ENCODE results near the gene PRDM16.

PRDM16 gene

GRCh38 chr1:3141129-3141528 is 72.1 kb downstream of the PRDM16 start:
- no peak overlapping the region for H3K4me3 ChIP-seq (ENCODE audit: low read length)
- peaks cover 42% of the 10 kb centered on the region for H3K27me3 ChIP-seq (ENCODE audit: insufficient read depth, low read length)
- H2AFZ ChIP-seq (ENCODE audit: low read depth, low read length), result no peak overlapping the region
- H3K9me3 ChIP-seq (ENCODE audit: low read length), result no peaks in the 10 kb centered on the region
- H3K36me3 ChIP-seq (ENCODE audit: insufficient read depth, low read length), result no peaks in the 10 kb centered on the region
- H3K4me1 ChIP-seq (ENCODE audit: insufficient read depth, low read length), result peaks cover 16% of the 10 kb centered on the region

GRCh38 chr1:3141836-3142235 is 72.8 kb downstream of the PRDM16 start:
- H2AFZ ChIP-seq (ENCODE audit: low read depth, low read length), result no peak overlapping the region
- H3K9me3 ChIP-seq (ENCODE audit: low read length), result no peaks in the 10 kb centered on the region
- peaks cover 42% of the 10 kb centered on the region for H3K27me3 ChIP-seq (ENCODE audit: insufficient read depth, low read length)
- H3K4me1 ChIP-seq (ENCODE audit: insufficient read depth, low read length), result peaks cover 16% of the 10 kb centered on the region
- H3K36me3 ChIP-seq (ENCODE audit: insufficient read depth, low read length), result no peaks in the 10 kb centered on the region
- H3K4me3 ChIP-seq (ENCODE audit: low read length), result no peak overlapping the region

GRCh38 chr1:3142236-3142635 is 73.2 kb downstream of the PRDM16 start:
- Histone ChIP-seq H2AFZ (ENCODE audit: low read depth, low read length) (no peak overlapping the region), H3K4me1 (ENCODE audit: insufficient read depth, low read length) (peaks cover 16% of the 10 kb centered on the region), H3K9me3 (ENCODE audit: low read length) (no peaks in the 10 kb centered on the region), H3K27me3 (ENCODE audit: insufficient read depth, low read length) (peaks cover 42% of the 10 kb centered on the region), H3K4me3 (ENCODE audit: low read length) (no peak overlapping the region), H3K36me3 (ENCODE audit: insufficient read depth, low read length) (no peaks in the 10 kb centered on the region)

DNA sequence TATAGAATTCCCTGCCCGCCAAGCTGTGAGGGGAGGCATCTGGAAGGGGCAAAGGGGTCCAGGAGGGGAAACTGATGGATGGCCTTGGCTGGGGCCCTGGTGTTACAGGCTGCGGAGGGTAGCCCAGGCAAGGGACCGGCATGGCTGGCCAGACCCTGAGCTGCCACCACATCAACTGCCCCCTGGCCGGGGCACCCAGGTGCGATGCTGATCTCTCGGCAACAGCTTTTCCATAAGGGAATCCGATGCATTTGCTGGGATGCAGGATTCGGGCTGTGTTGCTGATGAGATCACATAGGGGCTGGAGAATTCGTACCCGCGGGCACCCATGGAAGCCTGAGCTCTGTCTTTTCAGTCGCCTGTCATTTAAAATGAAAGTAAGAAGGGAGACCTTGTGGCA is 73.7 kb downstream of the PRDM16 start:
- H3K4me1 ChIP-seq (ENCODE audit: insufficient read depth, low read length), result peaks cover 16% of the 10 kb centered on the region
- H3K4me3 ChIP-seq (ENCODE audit: low read length), result no peak overlapping the region
- no peak overlapping the region for H2AFZ ChIP-seq (ENCODE audit: low read depth, low read length)
- H3K27me3 ChIP-seq (ENCODE audit: insufficient read depth, low read length), result peaks cover 37% of the 10 kb centered on the region
- H3K9me3 ChIP-seq (ENCODE audit: low read length), result no peaks in the 10 kb centered on the region
- H3K36me3 ChIP-seq (ENCODE audit: insufficient read depth, low read length), result no peaks in the 10 kb centered on the region

DNA sequence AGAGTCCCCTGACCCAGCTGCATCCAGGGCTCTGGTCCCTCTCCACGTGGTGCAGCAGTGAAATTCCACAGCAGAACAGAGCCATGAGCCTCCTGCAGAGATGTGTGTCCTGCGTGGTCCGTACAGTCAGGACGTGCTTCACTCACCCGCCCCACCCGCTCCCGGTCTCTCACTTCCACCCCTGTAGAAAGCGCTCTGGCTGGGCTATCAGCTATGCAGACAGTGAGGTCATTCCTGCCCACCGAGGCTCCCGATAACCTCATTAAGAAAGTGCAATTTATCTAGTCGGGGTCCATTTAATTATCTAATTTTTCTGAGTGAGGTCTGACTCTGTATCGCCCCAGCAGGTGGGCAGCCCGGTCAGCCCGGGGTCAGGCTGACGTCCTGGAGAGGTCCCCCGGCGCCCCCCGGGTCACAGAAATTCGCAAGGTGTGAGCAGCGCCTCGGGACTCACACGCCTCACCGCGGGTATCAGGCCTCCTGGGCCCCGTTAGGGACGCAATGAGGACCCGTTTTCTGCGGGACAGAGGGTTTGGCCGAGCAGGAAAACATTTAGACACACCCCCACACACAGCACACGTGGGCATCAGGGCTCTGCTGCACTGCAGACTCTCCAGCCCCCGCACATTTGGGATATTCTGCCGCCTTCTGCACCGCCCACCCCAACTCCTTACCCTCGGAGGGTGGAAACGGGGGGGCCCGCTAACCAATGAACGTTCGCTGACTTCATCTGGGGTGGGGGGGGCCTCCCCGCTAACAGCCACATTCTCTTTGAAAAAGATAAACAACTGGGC is 76.7 kb downstream of the PRDM16 start:
- H3K36me3 ChIP-seq (ENCODE audit: insufficient read depth, low read length), result no peaks in the 10 kb centered on the region
- H2AFZ ChIP-seq (ENCODE audit: low read depth, low read length), result no peak overlapping the region
- H3K4me1 ChIP-seq (ENCODE audit: insufficient read depth, low read length), result peaks cover 6% of the 10 kb centered on the region
- H3K27me3 ChIP-seq (ENCODE audit: insufficient read depth, low read length), result peaks cover 15% of the 10 kb centered on the region
- H3K4me3 ChIP-seq (ENCODE audit: low read length), result no peak overlapping the region
- H3K9me3 ChIP-seq (ENCODE audit: low read length), result no peaks in the 10 kb centered on the region

DNA sequence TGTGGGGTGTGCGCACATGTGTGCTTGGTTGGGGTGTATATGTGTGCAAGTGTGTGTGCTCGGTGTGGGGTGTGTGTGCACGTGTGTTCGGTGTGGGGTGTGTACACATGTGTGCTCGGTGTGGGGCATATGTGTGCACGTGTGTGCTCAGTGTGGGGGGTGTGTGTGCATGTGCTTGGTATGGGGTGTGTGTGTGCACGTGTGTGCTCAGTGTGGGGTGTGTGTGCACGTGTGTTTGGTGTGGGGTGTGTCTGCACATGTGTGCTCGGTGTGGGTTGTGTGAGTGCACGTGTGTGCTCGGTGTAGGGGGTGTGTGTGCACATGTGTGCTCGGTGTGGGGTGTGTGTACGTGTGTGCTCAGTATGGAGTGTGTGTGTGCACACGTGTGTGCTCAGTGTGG is 77.5 kb downstream of the PRDM16 start:
- no peaks in the 10 kb centered on the region for H3K9me3 ChIP-seq (ENCODE audit: low read length)
- peaks cover 10% of the 10 kb centered on the region for H3K27me3 ChIP-seq (ENCODE audit: insufficient read depth, low read length)
- peaks cover 6% of the 10 kb centered on the region for H3K4me1 ChIP-seq (ENCODE audit: insufficient read depth, low read length)
- H3K36me3 ChIP-seq (ENCODE audit: insufficient read depth, low read length), result no peaks in the 10 kb centered on the region
- no peak overlapping the region for H3K4me3 ChIP-seq (ENCODE audit: low read length)
- H2AFZ ChIP-seq (ENCODE audit: low read depth, low read length), result no peak overlapping the region

- Histone ChIP-seq H3K4me3 (ENCODE audit: low read length) (no peak overlapping the region), H3K27me3 (ENCODE audit: insufficient read depth, low read length) (peaks cover 11% of the 10 kb centered on the region), H3K36me3 (ENCODE audit: insufficient read depth, low read length) (no peaks in the 10 kb centered on the region), H3K4me1 (ENCODE audit: insufficient read depth, low read length) (peaks cover 5% of the 10 kb centered on the region), H2AFZ (ENCODE audit: low read depth, low read length) (no peak overlapping the region), H3K9me3 (ENCODE audit: low read length) (no peaks in the 10 kb centered on the region)
Measured at GRCh38 chr1:3146907-3147306, 77.9 kb downstream of the PRDM16 start.

DNA sequence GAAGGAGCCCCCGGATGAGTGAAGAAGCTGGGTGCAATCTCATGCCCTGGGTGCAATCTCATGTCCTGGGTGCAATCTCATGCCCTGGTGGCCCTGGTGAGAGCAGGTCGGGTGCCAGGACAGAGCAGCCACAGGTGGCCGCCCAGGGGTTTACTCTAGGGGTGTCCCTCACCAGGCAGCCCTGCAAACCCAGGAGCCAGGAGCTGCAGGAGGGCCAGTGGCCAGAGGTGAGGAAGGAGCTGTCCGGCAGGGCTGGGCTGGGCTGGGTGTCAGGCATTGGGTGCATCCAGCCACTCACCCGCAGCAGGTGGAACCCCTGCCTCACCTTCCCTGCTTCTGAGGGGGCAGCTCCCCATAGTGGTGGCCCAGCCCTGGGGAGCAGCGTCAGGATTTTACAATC is 79.2 kb downstream of the PRDM16 start:
- no peak overlapping the region for H2AFZ ChIP-seq (ENCODE audit: low read depth, low read length)
- H3K27me3 ChIP-seq (ENCODE audit: insufficient read depth, low read length), result peaks cover 5% of the 10 kb centered on the region
- H3K4me1 ChIP-seq (ENCODE audit: insufficient read depth, low read length), result no peaks in the 10 kb centered on the region
- no peaks in the 10 kb centered on the region for H3K9me3 ChIP-seq (ENCODE audit: low read length)
- H3K4me3 ChIP-seq (ENCODE audit: low read length), result no peak overlapping the region
- no peaks in the 10 kb centered on the region for H3K36me3 ChIP-seq (ENCODE audit: insufficient read depth, low read length)

DNA sequence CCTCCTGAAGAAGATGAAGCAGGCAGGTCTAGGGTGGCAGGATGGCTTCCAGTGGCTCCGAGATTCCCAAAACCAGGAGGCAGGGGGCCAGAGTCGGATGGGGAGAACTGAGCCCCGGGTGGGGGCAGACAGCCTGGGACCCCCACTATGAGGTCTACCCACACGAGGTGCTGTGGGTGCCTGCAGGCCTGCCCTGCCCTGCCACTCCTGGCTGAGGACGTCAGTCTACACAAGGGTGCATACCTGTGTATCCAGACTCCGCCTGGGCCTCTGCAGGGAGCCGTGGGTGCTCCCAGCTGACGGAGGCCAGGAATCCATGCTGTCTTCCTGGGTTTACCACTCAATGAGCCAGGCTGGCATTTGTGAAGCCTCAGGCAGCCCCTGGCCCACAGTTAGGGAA is 80.3 kb downstream of the PRDM16 start:
- no peaks in the 10 kb centered on the region for H3K9me3 ChIP-seq (ENCODE audit: low read length)
- no peaks in the 10 kb centered on the region for H3K4me1 ChIP-seq (ENCODE audit: insufficient read depth, low read length)

GRCh38 chr1:3151456-3151855 is 82.5 kb downstream of the PRDM16 start:
- Histone ChIP-seq H3K4me3 (ENCODE audit: low read length) (no peak overlapping the region), H2AFZ (ENCODE audit: low read depth, low read length) (no peak overlapping the region), H3K27me3 (ENCODE audit: insufficient read depth, low read length) (peaks cover 34% of the 10 kb centered on the region), H3K4me1 (ENCODE audit: insufficient read depth, low read length) (no peaks in the 10 kb centered on the region), H3K9me3 (ENCODE audit: low read length) (no peaks in the 10 kb centered on the region), H3K36me3 (ENCODE audit: insufficient read depth, low read length) (no peaks in the 10 kb centered on the region)

More for the DNA sequence above, 80.3 kb downstream of the PRDM16 start:
- Histone ChIP-seq H3K36me3 (ENCODE audit: insufficient read depth, low read length) (no peaks in the 10 kb centered on the region), H3K27me3 (ENCODE audit: insufficient read depth, low read length) (peaks cover 13% of the 10 kb centered on the region), H3K4me3 (ENCODE audit: low read length) (no peak overlapping the region), H2AFZ (ENCODE audit: low read depth, low read length) (no peak overlapping the region)

- Histone ChIP-seq H2AFZ (ENCODE audit: low read depth, low read length) (no peak overlapping the region), H3K9me3 (ENCODE audit: low read length) (no peaks in the 10 kb centered on the region), H3K4me3 (ENCODE audit: low read length) (no peak overlapping the region), H3K27me3 (ENCODE audit: insufficient read depth, low read length) (peaks cover 38% of the 10 kb centered on the region), H3K4me1 (ENCODE audit: insufficient read depth, low read length) (no peaks in the 10 kb centered on the region), H3K36me3 (ENCODE audit: insufficient read depth, low read length) (no peaks in the 10 kb centered on the region)
Measured at GRCh38 chr1:3152143-3152542, 83.1 kb downstream of the PRDM16 start.

DNA sequence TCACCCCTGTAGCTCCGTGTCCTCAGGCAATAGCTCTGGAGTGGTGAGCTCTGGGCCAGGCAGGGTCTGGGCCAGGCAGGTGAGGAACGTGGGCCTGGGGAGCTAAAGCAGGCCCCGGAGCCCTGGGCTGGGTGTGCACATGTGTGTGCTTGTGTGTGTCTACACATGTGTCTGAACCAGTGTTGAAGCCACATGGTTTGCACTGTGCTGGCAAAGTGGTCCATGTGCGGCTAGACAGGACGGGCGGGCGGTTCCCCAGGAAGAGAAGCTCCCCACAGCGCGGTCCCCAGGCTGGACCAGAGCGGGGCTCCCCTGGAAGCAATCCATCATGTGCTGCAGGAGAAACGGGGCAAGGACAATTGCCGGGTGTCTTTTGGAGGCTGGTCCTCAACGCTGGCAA is 84.2 kb downstream of the PRDM16 start:
- no peaks in the 10 kb centered on the region for H3K9me3 ChIP-seq (ENCODE audit: low read length)
- no peaks in the 10 kb centered on the region for H3K4me1 ChIP-seq (ENCODE audit: insufficient read depth, low read length)
- no peak overlapping the region for H3K4me3 ChIP-seq (ENCODE audit: low read length)
- peaks cover 38% of the 10 kb centered on the region for H3K27me3 ChIP-seq (ENCODE audit: insufficient read depth, low read length)
- H3K36me3 ChIP-seq (ENCODE audit: insufficient read depth, low read length), result no peaks in the 10 kb centered on the region
- no peak overlapping the region for H2AFZ ChIP-seq (ENCODE audit: low read depth, low read length)

GRCh38 chr1:3153902-3154795 is 85.1 kb downstream of the PRDM16 start:
- Histone ChIP-seq H3K4me1 (ENCODE audit: insufficient read depth, low read length) (no peaks in the 10 kb centered on the region), H3K27me3 (ENCODE audit: insufficient read depth, low read length) (peaks cover 38% of the 10 kb centered on the region), H3K4me3 (ENCODE audit: low read length) (no peak overlapping the region), H3K36me3 (ENCODE audit: insufficient read depth, low read length) (no peaks in the 10 kb centered on the region), H3K9me3 (ENCODE audit: low read length) (no peaks in the 10 kb centered on the region), H2AFZ (ENCODE audit: low read depth, low read length) (no peak overlapping the region)
